Liver (tissue), 3 donors: Measurements from ENCODE around the gene MOGAT3.

ENCODE experiments used
- EGR1 ChIP-seq, 2 donors: IDR thresholded peaks; 2 replicates each; pipeline ENCODE4 v1.6.1; 2016 to 2018; ENCODE audit warnings: antibody characterized with exemption in 2 of 2, low read depth in 2 of 2
- FOXA1 ChIP-seq: IDR thresholded peaks from 2 replicates; pipeline ENCODE4 v1.6.1; 2016; ENCODE audit warnings: antibody characterized with exemption
- NR2F2 ChIP-seq: IDR thresholded peaks from 2 replicates; pipeline ENCODE4 v1.6.1; 2016; ENCODE audit warnings: antibody characterized with exemption
- RAD21 ChIP-seq, 2 donors: IDR thresholded peaks; 2 replicates each; pipeline ENCODE4 v1.6.1; 2016; ENCODE audit warnings: antibody characterized with exemption in 2 of 2, mild to moderate bottlenecking in 2 of 2
- TAF1 ChIP-seq: conservative IDR thresholded peaks from 2 replicates; pipeline ENCODE4 v1.6.1; 2016; ENCODE audit warnings: antibody characterized with exemption, mild to moderate bottlenecking
- YY1 ChIP-seq: IDR thresholded peaks from 2 replicates; pipeline ENCODE4 v1.6.1; 2016; ENCODE audit warnings: antibody characterized with exemption, mild to moderate bottlenecking
- TF ChIP-seq, protein P1 (sequence below): fragments of 150-350 bp; IDR thresholded peaks from 2 replicates; pipeline ENCODE4 v1.5.1; 2017; ENCODE audit warnings: improper control_type of control experiment, low read depth, low read length; ENCODE audit not compliant: missing input control
- TF ChIP-seq, protein P2 (sequence below): IDR thresholded peaks from 2 replicates; pipeline ENCODE4 v1.6.1; 2016; ENCODE audit warnings: antibody characterized with exemption
- TF ChIP-seq, protein P3 (sequence below): IDR thresholded peaks from 2 replicates; pipeline ENCODE4 v1.6.1; 2016; ENCODE audit warnings: antibody characterized with exemption
- donor health status: healthy.
- donor health status: healthy.

DNA sequence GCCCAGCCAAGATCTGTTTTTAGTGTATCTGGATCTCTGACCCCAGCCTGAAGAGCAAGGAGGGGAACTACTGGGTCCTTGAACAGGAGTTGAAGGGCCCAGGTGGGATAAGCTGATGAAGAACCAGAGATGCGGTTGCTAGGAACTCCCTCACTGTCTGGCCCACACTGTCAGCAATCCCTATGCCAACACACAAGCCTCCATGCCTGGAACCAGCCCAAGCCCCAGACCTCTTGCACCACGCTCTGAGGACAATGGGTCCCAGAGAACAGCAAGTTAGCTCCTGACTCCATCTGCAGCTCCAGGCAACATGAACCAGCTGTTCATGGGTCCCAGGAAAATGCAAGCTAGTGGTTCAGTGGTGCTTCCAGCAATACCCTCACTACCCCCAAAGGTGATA is 23.2 kb downstream of the MOGAT3 start:
- TF ChIP-seq, protein P1, sequence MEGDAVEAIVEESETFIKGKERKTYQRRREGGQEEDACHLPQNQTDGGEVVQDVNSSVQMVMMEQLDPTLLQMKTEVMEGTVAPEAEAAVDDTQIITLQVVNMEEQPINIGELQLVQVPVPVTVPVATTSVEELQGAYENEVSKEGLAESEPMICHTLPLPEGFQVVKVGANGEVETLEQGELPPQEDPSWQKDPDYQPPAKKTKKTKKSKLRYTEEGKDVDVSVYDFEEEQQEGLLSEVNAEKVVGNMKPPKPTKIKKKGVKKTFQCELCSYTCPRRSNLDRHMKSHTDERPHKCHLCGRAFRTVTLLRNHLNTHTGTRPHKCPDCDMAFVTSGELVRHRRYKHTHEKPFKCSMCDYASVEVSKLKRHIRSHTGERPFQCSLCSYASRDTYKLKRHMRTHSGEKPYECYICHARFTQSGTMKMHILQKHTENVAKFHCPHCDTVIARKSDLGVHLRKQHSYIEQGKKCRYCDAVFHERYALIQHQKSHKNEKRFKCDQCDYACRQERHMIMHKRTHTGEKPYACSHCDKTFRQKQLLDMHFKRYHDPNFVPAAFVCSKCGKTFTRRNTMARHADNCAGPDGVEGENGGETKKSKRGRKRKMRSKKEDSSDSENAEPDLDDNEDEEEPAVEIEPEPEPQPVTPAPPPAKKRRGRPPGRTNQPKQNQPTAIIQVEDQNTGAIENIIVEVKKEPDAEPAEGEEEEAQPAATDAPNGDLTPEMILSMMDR: no peak
- TF ChIP-seq TAF1 (no peak), RAD21 (IDR thresholded peaks at IDR 0.05) (no peak), YY1 (no peak), EGR1 (IDR thresholded peaks at IDR 0.05; ENCODE audit: low read depth in 2 of 2) (no peak), NR2F2 (no peak), FOXA1 (no peak)
- TF ChIP-seq, protein P2, sequence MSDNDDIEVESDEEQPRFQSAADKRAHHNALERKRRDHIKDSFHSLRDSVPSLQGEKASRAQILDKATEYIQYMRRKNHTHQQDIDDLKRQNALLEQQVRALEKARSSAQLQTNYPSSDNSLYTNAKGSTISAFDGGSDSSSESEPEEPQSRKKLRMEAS: no peak
- TF ChIP-seq, protein P3, sequence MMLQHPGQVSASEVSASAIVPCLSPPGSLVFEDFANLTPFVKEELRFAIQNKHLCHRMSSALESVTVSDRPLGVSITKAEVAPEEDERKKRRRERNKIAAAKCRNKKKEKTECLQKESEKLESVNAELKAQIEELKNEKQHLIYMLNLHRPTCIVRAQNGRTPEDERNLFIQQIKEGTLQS: no peak
